IPS-NIHi7 (cell line): ENCODE measurements around the gene TREML4.

ENCODE experiments used
- DNase-seq: peaks from one replicate; pipeline ENCODE4 v3.0.0; 2012; ENCODE audit warnings: mixed read lengths; ENCODE audit errors: extremely low spot score

TREML4 gene

DNA sequence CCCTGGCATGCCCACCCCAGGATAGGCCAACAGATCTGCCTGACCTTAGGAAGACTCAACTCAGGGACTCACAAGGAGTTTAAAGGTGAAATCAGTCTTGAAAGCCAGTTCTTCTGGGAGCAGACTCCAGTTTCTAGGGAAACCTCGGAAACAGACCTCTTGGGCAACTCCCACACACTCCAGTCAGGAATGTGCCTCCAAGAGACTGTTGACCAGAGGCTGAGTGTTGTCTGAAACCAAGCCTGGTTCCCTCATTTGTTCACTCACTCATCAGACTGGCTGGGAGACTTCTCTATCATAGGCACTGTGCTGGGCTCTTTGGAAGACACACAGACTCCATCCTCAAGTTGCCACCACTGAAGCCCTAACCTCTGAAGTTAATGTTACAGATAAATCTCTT, 56.6 kb downstream of the TREML4 start:
- no peak for DNase-seq

DNA sequence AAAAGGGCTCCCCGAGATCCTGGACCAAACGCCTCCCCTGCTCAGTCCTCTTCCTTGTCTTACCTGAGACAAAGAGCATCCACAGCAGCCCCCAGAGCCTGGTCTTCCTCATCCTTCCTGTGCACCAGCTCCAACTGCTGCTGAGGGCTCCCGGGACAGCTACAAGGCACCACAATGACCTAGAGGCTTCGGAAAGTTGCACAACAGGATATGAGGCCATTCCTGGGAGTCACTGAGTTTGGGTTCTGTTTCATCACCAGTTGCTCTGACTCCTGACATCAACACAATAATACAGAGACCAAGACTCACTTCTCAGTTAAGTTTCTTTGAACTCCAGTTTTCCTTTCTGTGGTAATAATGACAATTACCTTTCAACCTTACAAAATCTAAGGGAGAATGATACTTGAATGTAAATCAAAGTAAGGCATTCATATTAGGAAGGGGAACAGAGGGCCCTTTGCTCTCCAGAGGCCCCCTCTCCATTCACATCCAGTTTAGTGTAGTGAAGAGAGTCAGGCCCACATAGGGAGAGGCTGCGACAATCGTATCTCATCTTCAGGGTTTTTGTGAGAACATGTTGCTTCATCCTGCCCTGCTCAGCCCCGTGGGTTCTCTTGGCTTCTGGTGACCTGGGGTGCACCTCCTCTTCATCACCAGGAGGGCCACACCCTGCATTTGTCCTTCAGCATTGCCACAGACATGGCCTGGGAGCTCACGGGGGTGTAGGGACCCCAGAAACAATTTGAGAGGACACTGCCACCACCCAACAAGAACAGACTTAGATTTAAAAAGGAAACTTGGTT, 58.6 kb downstream of the TREML4 start, which contains the start of gene TREM1:
Gene TREM1 (minus strand): TSS at position 139 of the 803 bp plus-strand sequence. CDS start 27 bp downstream, at position 112.
- no peak for DNase-seq

DNA sequence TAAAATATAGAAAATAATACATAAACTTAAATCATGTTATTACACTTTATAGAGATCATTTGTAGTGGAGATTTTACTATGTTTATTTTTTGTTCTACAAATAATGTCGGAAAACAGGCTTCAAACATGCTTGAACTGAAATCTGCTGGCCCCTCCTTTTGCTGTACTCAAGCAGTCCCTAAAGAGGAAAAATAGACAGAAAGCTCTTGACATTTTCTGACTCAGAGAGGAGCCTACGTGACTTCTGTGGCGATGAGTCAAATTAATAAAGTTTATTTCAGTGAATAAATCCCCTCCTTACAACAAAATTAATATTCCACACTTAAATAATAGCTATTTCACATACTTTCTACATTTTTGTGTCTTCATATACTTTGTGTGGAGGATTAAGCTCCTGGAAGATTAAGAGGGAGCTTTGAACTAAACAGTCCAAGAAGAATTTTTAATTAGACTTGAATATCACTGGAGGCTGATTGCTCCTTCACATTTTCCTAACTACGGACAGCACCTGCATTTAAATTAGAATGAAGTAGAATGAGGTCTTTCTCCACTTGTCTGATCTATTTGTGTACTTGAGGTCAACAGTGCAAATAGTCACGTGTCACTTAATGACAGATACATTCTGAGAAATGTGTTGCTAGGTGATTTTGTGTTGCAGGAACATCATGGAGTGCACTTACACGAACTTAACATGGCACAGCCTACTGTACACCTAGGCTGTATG, 60.0 kb downstream of the TREML4 start:
- no peak for DNase-seq
